ENCODE data around the gene CCNG2.

Gene CCNG2

DNA sequence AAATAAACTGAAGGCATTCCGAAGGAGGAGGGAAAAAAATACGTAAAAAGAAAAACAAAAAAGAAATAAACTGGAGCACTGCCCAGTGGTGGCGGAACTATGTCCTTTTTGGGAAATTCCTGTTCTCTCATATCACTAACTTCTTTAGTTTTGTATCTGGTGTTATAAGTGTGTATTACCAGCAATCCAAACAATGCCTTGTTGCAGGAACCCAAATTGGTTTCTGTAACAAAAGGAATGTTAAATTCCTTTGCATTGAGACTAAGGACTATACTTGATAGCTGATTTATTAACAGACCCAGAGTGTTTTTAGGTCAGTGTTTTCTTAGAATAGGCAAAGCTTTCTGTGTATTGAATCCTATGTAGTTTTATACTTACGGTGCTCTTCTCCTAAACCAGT is 6.6 kb downstream of the CCNG2 start:
- no peak for DNase-seq (ENCODE audit: low read depth)
- TF ChIP-seq, protein P1, sequence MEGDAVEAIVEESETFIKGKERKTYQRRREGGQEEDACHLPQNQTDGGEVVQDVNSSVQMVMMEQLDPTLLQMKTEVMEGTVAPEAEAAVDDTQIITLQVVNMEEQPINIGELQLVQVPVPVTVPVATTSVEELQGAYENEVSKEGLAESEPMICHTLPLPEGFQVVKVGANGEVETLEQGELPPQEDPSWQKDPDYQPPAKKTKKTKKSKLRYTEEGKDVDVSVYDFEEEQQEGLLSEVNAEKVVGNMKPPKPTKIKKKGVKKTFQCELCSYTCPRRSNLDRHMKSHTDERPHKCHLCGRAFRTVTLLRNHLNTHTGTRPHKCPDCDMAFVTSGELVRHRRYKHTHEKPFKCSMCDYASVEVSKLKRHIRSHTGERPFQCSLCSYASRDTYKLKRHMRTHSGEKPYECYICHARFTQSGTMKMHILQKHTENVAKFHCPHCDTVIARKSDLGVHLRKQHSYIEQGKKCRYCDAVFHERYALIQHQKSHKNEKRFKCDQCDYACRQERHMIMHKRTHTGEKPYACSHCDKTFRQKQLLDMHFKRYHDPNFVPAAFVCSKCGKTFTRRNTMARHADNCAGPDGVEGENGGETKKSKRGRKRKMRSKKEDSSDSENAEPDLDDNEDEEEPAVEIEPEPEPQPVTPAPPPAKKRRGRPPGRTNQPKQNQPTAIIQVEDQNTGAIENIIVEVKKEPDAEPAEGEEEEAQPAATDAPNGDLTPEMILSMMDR (conservative IDR thresholded peaks at IDR 0.05; ENCODE audit: low read depth, low read length), result no peak
- H3K4me3 ChIP-seq (ENCODE audit: low read depth, low read length), result no peak overlapping the region

DNA sequence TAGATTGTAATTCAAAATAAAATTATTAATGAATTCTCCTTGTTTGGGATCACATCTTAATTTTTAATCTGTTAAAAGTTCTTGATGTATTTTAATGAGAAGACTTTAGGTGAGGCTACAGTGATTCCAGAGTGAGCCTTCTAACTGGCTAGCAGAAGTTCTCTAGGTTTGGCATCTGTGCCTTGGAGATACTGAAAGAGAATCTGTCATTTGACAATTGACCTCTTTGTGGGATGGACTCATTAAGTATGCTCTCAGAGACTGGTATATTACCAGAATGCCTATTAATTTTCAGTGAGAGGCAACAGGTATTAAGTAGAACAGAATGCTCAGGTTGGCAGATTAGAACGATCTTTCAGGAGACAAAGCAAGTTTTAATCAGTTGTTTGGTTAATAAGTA is 10.2 kb downstream of the CCNG2 start:
- H3K4me3 ChIP-seq (ENCODE audit: low read depth, low read length), result no peak overlapping the region
- DNase-seq (ENCODE audit: low read depth), result no peak
- TF ChIP-seq, protein P1 (conservative IDR thresholded peaks at IDR 0.05; ENCODE audit: low read depth, low read length), result no peak

DNA sequence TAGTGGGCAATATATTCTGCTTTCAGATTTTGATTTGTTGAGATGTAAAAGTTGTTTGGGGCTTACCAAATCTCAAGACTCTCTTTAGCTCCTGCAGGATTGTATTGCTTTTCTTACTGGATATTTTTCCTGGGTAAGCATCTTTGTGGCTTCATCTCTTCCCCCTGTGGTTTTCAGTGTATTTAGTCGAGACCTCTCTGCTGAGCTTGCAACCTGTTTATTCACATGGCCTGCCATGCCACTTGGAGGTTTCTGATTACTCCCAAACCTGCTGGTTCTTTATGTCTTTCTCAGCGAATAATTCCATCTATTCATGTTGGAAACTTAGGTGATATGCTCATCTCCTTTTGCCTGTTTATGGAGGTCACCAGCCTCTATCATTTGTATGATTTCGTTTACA is 10.9 kb downstream of the CCNG2 start:
- no peak for DNase-seq (ENCODE audit: low read depth)
- TF ChIP-seq, protein P1 (conservative IDR thresholded peaks at IDR 0.05; ENCODE audit: low read depth, low read length), result no peak
- no peak overlapping the region for H3K4me3 ChIP-seq (ENCODE audit: low read depth, low read length)

DNA sequence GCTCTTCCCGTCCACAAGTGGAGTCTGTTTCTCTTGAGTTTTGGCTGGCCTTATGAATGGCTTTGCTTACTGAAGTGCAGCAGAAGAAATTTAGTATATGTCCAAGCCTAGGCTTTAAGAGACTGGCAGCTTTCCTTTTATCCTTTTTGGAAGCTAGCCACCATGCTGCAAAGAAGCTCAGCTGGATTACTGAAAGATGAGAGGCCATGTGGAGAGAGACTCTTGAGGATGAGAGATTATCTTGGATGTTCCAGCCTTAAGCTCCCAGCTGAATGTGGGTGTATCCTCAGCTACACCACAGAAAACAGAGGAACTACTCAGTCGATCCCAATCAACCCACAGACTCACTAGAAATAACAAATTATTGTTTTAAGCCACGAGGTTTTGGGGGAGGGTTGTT is 12.5 kb downstream of the CCNG2 start:
- DNase-seq (ENCODE audit: low read depth), result peak; percentile 23
- TF ChIP-seq, protein P1 (conservative IDR thresholded peaks at IDR 0.05; ENCODE audit: low read depth, low read length), result no peak
- H3K4me3 ChIP-seq (ENCODE audit: low read depth, low read length), result no peak overlapping the region

DNA sequence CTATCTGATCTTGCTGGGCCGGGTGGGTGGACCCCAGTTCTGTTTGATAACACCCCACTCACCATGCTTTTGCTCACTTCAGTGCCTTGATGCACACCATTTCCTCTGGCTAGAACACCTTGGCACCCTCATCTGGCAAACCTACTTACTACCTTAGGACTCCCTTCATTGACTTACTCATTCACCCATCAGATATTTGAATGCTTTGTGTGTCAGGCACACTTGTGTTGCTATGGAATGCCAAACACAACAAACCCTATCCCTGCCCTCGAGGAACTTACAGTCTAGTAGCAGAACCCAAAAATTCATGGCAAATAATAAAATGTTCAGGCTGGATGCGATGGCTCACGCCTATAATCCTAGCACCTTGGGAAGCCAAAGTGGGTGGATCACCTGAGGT is 13.9 kb downstream of the CCNG2 start:
- DNase-seq (ENCODE audit: low read depth), result no peak
- TF ChIP-seq, protein P1 (conservative IDR thresholded peaks at IDR 0.05; ENCODE audit: low read depth, low read length), result no peak
- H3K4me3 ChIP-seq (ENCODE audit: low read depth, low read length), result no peak overlapping the region

DNA sequence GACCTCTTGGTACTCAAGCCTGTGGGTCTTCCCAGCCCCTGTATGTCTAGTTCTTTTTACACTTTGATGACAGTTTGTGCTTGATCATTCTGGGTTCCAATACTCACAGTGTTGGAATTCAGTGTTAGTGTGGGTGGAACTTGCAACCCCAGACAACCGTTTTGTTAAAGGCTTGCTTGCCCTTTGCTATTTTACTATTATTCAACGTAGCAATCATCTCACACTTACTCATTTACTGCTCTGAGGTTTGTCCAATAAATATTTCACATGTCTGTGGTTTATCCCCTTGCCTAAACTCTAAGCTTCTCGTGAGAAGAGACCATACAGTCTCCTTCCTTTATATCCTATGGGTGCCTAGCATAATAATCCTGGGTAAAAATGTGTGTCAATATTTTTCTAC is 15.3 kb downstream of the CCNG2 start:
- TF ChIP-seq, protein P1 (conservative IDR thresholded peaks at IDR 0.05; ENCODE audit: low read depth, low read length), result no peak
- peak; percentile 91 for DNase-seq (ENCODE audit: low read depth)

DNA sequence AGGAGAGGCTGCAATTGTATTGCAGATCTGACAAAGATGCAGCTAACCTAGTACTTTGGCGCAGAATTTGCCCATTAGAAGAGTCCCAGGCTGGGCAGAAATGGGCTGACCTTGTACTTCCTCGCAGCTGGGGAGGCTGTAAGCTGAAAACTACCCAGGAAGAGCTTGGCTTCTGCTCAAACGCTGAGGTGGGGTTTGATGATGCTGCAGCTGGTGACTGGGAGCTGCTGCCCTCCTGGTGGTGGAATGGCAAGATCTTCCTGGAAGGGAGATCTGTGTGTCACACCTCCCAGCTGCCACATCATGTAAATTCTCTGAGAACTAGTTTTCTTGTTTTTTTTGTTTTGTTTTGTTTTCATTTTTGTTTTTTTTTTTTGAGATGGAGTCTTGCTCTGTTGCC is 17.4 kb downstream of the CCNG2 start:
- no peak overlapping the region for H3K4me3 ChIP-seq (ENCODE audit: low read depth, low read length)
- TF ChIP-seq, protein P1 (conservative IDR thresholded peaks at IDR 0.05; ENCODE audit: low read depth, low read length), result no peak
- DNase-seq (ENCODE audit: low read depth), result no peak

More for the DNA sequence above, 15.3 kb downstream of the CCNG2 start:
- H3K4me3 ChIP-seq (ENCODE audit: low read depth, low read length), result no peak overlapping the region
